NCI-H2196 treated with DMSO at 0.1 percent for 48 hours (cell line): Measurements from ENCODE around the gene ADAMTSL4.
"Not testable (repeated sequence)": the region's sequence is repeated elsewhere in the genome, so short reads cannot be mapped to it uniquely, and the experiment has no call there.

ENCODE experiments used
- DNase-seq: peaks from one replicate; lab custom pipeline; 2025; ENCODE audit not compliant: unreplicated experiment; lab: John Stamatoyannopoulos, UW

Gene ADAMTSL4

DNA sequence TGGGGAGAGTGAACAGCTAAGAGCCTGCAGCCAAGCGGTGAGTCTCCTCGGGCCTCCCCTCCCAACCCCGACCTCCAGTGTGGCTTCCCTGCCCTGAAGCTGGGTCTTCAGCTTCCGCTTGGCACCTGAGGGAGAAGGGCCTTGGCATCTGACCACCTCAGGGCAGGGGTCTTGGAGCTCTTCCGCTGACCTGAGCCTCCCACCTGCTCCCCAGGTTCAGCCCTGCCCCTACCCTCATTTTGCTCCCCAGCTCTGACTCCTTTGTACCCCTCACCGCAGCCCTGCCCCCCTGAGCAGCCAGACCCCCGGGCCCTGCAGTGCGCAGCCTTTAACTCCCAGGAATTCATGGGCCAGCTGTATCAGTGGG lies 4.9 kb downstream of the ADAMTSL4 start:
- DNase-seq: no peak

DNA sequence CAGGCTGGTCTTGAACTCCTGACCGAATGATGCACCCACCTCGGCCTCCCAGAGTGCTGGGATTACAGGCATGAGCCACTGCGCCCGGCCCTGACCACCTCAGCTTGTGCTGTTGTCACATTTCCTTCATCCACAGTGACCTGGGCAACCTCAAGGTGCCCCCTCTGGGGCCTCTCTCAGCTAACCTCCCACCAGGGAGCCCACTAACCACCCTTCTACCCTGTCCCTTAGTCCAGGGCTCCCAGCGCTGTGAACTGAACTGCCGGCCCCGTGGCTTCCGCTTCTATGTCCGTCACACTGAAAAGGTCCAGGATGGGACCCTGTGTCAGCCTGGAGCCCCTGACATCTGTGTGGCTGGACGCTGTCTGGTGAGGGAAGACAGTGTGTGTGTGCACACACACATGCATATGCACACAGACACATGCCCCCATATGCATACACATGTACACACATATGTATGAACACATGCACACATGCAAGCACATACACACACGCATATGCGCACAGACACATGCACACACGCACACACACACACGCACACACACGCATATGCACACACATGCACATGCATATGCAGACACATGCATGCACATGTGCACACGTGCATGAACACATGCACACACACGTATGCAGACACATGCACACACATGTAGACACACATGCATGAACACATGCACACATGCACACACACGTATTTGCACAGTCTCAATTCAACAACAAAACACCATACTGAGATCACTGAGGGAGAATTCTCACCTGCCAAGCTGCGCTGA lies 6.2 kb downstream of the ADAMTSL4 start:
- no peak for DNase-seq

DNA sequence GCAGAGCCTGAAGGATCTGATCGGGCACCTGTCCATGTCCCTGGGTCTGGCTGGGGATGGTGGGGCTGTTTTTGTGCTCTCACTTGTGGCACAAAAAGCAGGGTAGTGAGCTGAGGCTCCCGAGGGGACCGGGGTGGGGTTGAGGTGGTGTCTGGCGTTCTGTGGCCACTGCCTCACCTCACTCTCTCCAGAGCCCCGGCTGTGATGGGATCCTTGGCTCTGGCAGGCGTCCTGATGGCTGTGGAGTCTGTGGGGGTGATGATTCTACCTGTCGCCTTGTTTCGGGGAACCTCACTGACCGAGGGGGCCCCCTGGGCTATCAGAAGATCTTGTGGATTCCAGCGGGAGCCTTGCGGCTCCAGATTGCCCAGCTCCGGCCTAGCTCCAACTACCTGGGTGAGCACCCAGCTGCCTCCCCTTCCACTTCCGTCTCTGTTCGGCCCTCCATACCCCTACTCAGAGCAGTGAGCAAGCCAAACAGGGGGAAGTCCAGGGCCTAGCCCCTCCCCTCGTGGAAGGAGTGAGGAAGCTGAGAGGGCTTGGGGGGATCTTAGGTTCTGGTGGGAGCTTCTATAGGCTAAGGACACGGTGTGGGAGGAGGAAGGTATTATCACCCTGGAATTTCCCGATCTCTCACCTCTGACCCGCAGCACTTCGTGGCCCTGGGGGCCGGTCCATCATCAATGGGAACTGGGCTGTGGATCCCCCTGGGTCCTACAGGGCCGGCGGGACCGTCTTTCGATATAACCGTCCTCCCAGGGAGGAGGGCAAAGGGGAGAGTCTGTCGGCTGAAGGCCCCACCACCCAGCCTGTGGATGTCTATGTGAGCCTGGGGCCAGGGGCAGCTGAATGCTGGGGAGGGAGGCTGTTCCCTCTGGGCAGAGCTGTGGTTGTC lies 7.0 kb downstream of the ADAMTSL4 start:
- DNase-seq: no peak

DNA sequence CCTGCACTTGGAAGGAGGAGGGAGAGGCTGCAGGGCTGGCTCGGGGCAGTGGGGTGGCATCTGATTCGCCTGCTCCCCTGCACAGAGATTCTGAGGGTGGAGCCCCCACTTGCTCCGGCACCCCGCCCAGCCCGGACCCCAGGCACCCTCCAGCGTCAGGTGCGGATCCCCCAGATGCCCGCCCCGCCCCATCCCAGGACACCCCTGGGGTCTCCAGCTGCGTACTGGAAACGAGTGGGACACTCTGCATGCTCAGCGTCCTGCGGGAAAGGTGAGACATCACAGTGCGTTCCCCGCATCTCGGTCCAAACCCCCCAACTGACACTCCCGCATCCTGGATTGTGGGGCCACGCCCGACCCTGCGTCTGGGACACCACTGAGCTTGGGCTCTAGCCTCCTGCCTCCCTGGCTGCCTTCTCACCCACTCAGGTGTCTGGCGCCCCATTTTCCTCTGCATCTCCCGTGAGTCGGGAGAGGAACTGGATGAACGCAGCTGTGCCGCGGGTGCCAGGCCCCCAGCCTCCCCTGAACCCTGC lies 7.9 kb downstream of the ADAMTSL4 start:
- DNase-seq: no peak

DNA sequence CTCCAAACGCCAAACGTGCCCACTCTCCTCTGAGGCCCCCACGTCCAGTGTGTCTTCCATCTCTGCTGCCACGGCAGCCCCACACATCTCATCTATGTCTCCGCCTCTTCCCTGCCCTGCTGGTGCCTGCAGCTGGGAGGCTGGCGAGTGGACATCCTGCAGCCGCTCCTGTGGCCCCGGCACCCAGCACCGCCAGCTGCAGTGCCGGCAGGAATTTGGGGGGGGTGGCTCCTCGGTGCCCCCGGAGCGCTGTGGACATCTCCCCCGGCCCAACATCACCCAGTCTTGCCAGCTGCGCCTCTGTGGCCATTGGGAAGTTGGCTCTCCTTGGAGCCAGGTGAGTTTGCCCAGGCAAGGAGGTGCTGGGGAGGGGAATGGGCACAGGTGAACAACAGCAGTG lies 8.6 kb downstream of the ADAMTSL4 start:
- no peak for DNase-seq

DNA sequence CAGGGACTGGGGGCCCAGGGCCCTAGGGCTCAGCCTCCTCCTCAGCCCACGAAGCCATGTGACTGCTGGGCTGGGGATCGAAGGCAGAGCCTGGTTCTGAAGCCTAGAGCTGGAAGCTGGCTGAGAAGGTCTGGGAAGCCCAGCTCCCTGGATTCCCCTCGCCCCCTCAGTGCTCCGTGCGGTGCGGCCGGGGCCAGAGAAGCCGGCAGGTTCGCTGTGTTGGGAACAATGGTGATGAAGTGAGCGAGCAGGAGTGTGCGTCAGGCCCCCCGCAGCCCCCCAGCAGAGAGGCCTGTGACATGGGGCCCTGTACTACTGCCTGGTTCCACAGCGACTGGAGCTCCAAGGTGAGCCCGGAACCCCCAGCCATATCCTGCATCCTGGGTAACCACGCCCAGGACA lies 9.1 kb downstream of the ADAMTSL4 start:
- no peak for DNase-seq

DNA sequence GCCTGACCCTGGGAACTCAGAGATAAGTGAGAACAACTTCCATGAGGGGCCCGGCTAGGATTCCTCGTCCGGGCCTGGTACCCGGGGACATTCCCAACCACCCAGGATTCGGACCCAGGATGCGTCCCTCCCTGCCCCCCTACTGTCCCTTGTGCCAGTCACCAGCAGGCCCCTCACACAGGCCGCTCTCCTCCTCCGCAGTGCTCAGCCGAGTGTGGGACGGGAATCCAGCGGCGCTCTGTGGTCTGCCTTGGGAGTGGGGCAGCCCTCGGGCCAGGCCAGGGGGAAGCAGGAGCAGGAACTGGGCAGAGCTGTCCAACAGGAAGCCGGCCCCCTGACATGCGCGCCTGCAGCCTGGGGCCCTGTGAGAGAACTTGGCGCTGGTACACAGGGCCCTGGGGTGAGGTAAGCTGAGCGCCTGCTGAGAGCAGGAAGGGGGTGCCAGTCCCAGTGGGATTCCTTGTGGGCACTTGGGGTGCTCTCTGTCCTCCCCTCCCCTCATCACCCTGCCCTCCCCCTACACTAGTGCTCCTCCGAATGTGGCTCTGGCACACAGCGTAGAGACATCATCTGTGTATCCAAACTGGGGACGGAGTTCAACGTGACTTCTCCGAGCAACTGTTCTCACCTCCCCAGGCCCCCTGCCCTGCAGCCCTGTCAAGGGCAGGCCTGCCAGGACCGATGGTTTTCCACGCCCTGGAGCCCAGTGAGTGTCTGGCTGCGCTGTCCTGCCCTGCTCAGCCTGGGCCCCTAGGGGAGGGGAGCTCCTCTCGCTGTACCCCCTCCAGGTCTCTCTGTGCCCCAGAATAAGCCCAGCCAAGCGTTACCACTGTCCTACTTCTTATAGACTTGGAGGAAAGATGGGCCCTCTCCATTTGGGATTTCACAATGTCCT lies 9.8 kb downstream of the ADAMTSL4 start:
- DNase-seq: no peak

DNA sequence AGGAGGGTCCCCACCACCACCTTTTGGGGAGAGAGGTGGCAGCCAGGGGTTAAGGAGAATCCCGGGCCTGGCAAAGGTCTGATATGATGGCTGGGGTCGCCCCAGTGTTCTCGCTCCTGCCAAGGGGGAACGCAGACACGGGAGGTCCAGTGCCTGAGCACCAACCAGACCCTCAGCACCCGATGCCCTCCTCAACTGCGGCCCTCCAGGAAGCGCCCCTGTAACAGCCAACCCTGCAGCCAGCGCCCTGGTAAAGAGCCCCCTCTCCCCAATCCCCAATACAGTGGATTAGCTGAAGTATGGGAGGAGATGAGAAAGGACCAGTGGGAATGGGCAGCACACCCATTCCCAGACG lies 10.4 kb downstream of the ADAMTSL4 start:
- no peak for DNase-seq

DNA sequence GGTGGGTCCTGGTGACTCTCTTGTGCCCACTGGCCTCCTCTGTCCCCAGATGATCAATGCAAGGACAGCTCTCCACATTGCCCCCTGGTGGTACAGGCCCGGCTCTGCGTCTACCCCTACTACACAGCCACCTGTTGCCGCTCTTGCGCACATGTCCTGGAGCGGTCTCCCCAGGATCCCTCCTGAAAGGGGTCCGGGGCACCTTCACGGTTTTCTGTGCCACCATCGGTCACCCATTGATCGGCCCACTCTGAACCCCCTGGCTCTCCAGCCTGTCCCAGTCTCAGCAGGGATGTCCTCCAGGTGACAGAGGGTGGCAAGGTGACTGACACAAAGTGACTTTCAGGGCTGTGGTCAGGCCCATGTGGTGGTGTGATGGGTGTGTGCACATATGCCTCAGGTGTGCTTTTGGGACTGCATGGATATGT lies 10.8 kb downstream of the ADAMTSL4 start:
- DNase-seq: peak; percentile 22

DNA sequence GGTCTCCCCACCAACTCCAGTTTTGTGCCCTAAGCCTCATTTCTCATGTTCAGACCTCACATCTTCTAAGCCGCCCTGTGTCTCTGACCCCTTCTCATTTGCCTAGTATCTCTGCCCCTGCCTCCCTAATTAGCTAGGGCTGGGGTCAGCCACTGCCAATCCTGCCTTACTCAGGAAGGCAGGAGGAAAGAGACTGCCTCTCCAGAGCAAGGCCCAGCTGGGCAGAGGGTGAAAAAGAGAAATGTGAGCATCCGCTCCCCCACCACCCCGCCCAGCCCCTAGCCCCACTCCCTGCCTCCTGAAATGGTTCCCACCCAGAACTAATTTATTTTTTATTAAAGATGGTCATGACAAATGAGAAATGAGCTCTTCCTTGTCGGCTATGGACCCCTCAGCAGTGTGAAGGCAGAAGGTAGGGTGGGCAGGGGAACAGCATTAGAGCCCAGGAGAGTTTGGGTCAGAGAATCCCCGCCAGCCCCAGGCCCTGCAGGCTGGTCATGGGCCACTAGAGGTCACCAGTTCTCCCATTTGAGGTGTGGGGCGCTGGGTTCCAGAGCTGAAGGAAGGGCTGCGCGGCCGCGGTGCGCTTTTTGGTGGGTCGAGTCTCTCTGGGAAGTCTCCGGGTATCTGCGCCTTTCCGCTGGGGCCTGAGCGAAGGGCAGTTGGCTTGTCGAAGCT lies 11.5 kb downstream of the ADAMTSL4 start:
- peak; percentile 95 for DNase-seq

DNA sequence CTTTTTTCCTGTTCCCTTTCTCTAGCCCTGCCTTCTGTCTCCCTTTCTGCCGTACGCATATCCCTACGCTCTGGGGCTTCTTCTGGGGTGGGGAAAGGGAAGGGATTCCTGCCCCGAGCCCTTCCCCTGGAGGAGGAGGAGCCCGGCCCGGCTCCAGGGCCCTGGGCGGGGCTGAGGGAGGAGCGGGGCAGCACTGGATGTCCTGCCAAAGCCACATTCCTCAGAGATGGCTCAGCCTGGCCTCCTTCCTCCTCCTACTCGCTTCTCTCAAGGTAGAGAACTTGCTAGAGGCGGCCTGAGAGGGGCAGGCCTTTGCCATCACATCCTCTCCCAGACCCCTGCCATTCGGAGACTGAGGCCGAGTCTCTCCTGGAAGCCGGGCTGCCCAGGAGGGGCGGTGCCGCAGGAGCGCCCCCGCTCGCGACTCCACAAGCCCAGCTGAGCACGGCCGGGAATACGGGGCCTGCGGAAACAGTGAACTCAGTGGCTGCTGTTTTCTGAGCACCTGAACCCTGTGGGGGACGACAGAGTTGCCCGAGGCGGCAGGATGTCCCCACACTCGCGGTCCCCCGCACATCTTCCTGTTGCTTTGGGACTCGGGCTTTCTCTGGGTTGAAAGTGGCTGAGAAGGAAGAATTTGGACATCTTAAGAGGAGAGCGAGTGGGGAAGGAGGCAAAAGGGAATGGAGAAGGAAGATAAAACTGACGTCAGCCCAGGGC lies 12.2 kb downstream of the ADAMTSL4 start:
- peak; percentile 95 for DNase-seq

DNA sequence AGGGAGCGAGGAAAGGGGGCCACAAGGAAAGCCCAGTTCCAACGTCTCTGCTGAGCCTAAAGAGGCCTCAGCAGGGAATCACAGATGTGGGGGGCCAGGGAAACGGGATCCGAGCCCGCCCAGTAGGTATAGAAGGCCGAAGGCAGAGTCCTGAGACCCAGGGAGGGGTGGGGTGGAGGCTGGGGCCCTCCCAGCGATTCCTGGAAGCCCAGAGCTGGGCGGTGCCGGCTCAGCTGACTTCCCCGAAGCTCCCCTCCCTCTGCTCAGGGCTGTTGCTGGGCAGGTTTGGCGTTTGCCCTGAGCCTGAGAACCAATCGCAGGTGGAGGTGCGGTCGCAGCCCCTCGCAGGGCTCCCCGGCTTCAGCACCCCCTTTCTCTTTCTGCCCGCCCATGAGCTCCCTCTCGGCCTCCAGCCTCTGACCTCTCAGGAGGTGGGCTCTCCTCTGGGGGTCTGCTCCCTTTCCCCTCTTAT lies 12.8 kb downstream of the ADAMTSL4 start:
- peak; percentile 90 for DNase-seq

DNA sequence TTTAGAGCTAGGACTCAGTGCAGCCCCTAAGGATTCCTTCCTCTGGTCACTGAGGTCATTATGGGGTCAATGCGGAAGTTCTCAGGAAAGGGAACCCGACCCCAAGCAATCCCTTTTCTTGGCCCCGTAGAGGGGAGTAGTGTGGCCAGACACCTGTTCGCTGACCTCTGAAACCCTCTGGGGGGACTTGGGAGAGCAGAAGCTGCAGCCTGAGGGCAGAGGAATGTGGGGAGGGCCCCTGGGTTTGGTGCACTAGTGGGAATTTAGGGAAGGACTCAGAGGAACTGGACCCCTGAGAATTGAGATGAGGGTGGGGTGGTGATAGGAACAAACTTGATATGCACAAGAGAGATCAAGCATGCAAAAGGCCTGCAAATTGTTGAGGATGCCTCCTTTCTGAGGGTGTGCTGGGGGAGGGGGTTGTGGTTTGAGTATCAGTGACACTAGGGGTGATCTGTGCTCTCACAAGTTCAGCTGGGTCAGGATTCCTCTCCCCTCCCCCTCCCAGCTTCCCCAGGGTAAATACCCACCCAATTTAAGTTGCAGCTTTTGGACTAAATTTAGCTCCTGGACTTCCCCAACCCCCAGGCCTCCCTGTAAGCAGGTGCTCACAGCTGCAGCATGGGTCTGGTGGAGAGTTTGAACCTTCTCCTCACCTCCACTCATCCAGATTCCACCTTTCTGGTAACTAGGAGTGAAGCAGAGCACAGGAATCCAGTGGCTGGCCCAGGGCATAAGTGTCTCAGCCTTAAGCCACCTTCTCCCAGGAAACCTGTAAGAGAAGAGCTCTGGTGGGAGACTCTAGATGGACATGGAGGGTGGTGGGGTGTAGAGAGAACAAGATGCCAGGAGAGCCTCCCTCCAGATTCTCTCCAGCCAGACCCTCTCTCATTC lies 13.5 kb downstream of the ADAMTSL4 start:
- no peak for DNase-seq

DNA sequence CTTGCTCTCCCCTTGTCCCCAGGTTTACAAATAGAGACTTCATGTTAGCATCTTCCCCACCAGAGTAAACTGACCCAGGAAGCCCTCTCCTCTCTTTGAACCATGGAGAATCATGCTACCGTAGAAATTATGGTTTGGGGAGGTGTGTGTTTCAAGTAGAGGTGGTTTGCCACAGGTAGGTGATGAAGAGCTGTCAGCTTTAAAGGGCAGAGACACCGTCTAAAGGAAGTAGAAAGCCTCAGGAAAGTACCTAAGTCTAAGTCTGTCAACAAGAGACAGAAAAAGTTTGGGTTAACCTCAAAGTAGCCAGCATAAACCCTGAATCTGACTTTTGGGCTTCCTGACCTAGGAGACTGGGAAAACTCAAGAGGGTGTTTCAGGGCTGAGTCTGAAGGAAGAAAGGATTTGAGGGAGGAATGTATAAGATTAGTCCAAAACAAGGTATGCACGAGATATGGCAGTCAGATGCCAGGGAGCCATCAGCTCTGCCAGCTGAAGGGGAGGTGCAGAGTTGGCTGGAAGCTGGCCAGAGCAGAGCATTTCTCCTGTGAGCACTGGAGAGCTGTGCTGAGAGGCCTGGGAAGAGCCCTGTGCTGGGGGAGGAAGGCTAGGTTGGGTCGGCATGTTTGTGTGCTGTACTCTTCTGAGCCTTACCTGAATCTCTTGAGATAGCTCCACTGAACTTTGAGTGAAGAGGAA lies 14.3 kb downstream of the ADAMTSL4 start:
- DNase-seq: peak; percentile 56

DNA sequence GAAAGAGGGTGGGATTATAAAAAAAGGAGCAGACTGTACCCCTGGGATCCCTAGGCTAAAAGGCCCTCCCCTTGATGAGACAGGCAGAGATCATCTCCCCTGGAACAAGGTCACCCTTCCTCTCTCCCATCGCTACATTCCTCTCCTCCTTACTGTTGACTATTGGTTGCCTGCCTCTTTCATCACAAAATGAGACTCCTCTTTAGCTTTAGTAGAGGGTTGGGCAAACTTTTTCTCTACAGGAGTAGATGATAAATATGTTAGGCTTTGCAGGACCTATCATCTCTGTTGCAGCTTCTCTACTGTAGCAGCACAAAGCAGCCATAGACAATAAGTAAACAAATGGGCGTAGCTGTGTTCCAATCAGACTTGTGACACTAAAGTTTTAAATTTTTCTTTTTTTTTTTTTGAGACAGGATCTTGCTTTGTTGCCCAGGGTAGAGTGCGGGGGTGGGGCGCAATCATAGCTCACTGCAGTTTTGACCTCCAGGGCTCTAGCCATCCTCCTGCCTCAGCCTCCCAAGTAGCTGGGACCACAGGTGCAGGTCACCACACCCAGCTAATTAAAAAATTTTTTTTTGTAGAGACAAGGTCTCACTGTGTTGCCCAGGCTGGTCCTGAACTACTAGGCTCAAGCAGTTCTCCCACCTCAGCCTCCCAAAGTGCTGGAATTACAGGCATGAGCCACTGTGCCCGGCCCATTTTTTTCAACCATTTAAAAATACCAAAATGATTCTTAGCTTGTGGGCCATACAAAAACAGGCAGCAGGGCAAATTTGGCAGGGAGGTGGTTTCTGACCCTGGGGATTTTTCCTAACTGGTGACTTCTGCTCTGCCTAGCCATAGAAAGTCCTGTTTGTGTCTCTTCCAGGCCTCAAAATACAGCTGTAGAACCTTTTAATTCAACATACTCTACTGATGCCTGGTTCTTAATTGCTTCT lies 15.1 kb downstream of the ADAMTSL4 start:
- DNase-seq: no peak

DNA sequence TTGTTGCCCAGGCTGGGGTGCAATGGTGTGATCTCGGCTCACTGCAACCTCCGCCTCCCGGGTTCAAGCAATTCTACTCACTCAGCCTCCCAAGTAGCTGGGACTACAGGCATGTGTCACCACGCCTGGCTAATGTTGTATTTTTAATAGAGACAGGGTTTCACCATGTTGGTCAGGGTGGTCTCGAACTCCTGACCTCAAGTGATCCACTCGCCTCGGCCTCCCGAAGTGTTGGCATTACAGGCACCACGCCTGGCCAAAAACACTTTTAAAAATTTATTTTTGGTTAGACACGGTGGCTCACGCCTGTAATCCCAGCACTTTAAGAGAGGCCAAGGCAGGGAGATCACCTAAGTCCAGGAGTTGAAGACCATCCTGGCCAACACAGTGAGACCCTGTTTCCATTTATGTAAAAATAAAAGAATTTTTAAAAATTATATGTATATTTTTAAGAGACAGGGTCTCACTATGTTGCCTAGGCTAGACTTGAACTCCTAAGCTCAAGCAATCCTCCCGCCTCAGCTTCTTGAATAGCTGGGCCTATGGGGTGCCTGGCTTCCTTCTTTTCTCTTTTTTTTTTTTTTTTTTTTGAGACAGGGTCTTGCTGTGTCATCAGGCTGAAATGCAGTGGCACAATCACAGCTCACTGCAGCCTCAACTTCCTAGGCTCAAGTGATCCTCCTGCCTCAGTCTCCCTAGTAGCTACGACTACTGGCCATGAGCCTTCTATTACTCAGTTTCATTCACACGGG lies 16.2 kb downstream of the ADAMTSL4 start:
- not testable (repeated sequence) for DNase-seq
